Erythroblast (primary cell): Measurements from ENCODE around the gene MGAT5.

Source experiments
- GATA1 ChIP-seq: IDR thresholded peaks from 2 replicates; pipeline ENCODE4 v1.6.1; 2011; ENCODE audit warnings: low read depth, mild to moderate bottlenecking, control low read depth, low read length, moderate library complexity
- POLR2A ChIP-seq: IDR thresholded peaks from 2 replicates; pipeline ENCODE4 v1.6.1; 2011; ENCODE audit warnings: mild to moderate bottlenecking, low read length

DNA sequence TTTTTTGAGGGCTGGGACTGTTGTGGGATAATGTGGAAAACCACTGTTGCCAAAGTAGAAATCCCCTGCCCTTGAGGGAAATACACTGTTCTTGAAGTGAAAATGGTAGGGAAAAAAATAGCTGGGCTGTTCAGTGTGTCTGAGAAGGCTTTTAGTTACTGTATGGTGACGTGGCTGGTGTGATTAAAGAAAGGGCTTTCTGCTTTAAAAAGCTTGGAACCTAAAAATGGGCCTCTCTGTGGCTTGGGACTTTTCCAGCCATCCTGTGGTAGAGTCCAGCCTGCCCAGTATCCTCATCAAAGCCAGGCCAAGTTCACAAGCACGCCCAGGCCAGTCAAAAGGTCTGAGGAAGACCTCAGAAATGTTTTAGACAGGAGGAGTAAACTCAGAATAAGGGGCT is 6.8 kb downstream of the MGAT5 start:
- TF ChIP-seq POLR2A (no peak), GATA1 (no peak)
